Lower leg skin (tissue), 3 donors: ENCODE results near the gene GRIN2A.

ENCODE experiments used
- POLR2A ChIP-seq, 2 donors: fragments of 450-650 bp; IDR thresholded peaks; one replicate each; pipeline ENCODE4 v1.6.1; 2016 to 2017; ENCODE audit warnings: antibody characterized with exemption in 2 of 2, mild to moderate bottlenecking in 1 of 2, moderate library complexity in 1 of 2
- TF ChIP-seq, protein P1 (sequence below), 3 donors: fragments of 450-650 bp; IDR thresholded peaks; one replicate each; pipeline ENCODE4 v1.5.1; 2016; ENCODE audit warnings: antibody characterized with exemption in 3 of 3, mild to moderate bottlenecking in 3 of 3, moderate library complexity in 2 of 3

DNA sequence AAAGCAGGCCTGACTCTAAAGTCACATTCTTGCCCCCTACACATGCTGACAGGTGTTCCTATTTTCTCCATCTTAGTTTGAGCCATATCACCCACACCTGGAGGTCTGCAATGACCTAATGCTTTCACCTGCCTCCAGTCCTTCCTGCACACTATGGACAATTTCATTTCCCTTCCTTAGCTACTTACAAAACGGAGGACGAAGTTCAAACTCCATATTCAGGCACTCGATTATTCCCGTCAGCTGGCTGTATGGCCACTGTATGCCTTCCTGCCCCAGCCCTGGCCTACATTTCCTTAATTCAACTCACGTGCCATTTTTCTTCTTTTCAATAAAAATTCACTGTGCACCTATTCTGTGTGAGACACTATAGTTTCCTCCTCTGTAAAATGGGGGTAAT is 44.9 kb downstream of the GRIN2A start:
- TF ChIP-seq, protein P1, sequence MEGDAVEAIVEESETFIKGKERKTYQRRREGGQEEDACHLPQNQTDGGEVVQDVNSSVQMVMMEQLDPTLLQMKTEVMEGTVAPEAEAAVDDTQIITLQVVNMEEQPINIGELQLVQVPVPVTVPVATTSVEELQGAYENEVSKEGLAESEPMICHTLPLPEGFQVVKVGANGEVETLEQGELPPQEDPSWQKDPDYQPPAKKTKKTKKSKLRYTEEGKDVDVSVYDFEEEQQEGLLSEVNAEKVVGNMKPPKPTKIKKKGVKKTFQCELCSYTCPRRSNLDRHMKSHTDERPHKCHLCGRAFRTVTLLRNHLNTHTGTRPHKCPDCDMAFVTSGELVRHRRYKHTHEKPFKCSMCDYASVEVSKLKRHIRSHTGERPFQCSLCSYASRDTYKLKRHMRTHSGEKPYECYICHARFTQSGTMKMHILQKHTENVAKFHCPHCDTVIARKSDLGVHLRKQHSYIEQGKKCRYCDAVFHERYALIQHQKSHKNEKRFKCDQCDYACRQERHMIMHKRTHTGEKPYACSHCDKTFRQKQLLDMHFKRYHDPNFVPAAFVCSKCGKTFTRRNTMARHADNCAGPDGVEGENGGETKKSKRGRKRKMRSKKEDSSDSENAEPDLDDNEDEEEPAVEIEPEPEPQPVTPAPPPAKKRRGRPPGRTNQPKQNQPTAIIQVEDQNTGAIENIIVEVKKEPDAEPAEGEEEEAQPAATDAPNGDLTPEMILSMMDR (IDR thresholded peaks at IDR 0.05): no peak
- TF ChIP-seq POLR2A (IDR thresholded peaks at IDR 0.05): no peak
